HFF-Myc (cell line): ENCODE measurements around the gene CHSY1.
"Not testable (repeated sequence)": the region's sequence is repeated elsewhere in the genome, so short reads cannot be mapped to it uniquely, and the experiment has no call there.

ENCODE experiments used
- DNase-seq: peaks from one replicate; pipeline ENCODE4 v3.0.0-alpha.2; 2011; ENCODE audit warnings: low read depth; ENCODE audit errors: extremely low read depth
- H3K4me3 ChIP-seq: replicated peaks from 2 replicates; pipeline ENCODE4 v1.5.1; 2011; ENCODE audit warnings: low read depth, mild to moderate bottlenecking, control low read depth, low read length
- TF ChIP-seq, protein P1 (sequence below): IDR thresholded peaks from 2 replicates; pipeline ENCODE4 v1.5.1; 2012; ENCODE audit warnings: mild to moderate bottlenecking, low read depth, low read length, control low read depth; ENCODE audit errors: missing control alignments

The CHSY1 gene

DNA sequence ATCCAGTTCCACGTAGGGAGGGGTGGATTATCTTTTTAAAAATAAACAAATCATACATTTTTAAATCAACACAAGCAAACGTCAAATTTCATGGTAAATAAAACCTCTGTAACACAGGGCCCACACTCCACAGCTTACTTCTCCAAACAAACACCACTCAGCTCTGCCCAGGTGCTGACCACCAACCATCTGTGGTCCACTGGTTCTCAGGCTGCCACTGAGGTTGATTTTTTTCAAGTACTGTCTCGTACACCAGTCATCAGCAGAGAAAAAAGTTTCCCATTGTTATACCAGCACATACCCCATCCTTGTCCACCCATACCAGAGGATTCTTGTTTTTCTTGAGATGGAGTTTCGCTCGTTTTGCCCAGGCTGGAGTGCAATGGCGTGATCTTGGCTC lies 32.4 kb downstream of the CHSY1 start:
- H3K4me3 ChIP-seq, result no peak overlapping the region
- TF ChIP-seq, protein P1, sequence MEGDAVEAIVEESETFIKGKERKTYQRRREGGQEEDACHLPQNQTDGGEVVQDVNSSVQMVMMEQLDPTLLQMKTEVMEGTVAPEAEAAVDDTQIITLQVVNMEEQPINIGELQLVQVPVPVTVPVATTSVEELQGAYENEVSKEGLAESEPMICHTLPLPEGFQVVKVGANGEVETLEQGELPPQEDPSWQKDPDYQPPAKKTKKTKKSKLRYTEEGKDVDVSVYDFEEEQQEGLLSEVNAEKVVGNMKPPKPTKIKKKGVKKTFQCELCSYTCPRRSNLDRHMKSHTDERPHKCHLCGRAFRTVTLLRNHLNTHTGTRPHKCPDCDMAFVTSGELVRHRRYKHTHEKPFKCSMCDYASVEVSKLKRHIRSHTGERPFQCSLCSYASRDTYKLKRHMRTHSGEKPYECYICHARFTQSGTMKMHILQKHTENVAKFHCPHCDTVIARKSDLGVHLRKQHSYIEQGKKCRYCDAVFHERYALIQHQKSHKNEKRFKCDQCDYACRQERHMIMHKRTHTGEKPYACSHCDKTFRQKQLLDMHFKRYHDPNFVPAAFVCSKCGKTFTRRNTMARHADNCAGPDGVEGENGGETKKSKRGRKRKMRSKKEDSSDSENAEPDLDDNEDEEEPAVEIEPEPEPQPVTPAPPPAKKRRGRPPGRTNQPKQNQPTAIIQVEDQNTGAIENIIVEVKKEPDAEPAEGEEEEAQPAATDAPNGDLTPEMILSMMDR, result no peak
- no peak for DNase-seq

DNA sequence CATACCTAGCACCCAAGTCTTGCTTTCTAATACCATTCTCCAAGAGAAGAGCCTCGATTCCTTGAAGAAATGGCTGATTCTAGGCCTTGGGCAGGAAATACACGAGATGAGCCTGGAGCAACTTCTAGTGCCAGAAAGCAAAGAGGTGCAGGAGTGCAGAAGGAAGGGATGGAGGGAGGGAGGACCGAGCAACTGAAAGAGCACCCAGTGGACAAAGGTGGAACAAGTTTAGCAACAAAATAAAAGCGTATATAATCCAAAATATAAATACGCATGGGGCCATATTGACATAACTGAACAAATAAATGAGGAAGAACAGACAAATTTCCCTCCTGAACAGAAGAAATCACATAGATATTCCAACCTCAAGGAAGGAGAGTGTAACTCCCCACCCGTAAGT lies 34.4 kb downstream of the CHSY1 start:
- no peak for DNase-seq

DNA sequence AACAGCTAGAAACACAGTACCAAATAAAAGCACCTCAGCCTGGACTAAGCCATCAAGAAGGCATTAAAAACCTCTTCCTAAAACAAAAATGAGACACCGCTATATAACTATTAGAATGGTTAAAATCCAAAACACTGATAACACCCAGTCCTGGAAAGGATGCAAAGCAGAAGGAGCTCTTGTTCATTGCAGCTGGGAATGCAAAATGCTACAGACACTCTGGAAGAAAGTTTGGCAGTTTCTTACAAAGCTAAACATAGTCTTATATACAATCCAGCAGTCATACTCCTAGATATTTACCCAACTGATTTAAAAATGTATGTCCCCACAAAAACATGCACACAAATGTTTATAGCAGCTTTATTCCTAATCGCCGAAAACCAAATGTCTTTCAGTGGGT lies 35.7 kb downstream of the CHSY1 start:
- TF ChIP-seq, protein P1, result no peak
- no peak for DNase-seq
- no peak overlapping the region for H3K4me3 ChIP-seq

More for the DNA sequence above, 34.4 kb downstream of the CHSY1 start:
- H3K4me3 ChIP-seq, result no peak overlapping the region
- TF ChIP-seq, protein P1, result no peak

DNA sequence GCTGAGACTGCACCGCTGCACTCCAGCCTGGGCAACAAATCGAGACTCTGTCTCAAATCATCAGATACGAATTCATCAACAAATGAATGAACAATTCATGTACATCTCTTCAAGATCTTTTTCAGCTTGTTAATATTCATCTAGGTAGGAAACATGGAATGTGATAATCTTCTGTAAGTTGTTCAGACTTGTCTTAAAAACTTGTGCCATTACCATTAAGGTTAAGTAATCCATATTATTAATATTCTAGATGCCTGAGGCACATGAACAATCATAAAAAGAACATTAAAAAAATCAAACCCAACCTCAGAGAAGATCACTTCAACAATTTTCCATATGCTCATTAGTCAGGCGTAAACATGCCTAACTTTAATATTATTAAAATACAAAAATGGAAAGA lies 36.2 kb downstream of the CHSY1 start:
- no peak overlapping the region for H3K4me3 ChIP-seq
- TF ChIP-seq, protein P1, result no peak
- no peak for DNase-seq

DNA sequence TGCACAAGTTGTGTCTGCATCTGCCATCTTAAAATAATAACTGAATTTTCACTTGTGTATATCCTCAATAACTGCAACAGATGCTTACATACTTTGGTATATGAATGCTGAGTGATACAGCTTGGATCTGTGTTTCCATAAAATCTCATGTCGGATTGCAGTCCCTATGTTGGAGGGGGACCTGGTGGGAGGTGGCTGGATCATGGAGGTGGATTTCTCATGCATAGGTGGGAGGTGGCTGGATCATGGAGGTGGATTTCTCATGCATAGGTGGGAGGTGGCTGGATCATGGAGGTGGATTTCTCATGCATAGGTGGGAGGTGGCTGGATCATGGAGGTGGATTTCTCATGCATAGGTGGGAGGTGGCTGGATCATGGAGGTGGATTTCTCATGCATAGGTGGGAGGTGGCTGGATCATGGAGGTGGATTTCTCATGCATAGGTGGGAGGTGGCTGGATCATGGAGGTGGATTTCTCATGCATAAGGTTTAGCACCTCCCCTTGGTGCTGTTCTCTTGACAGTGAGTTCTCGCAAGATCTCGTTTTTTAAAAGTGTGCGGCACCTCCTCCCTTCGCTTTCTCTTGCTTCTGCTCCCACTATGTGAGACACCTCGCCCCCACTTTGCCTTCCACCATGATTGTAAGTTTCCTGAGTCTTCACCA lies 37.3 kb downstream of the CHSY1 start:
- H3K4me3 ChIP-seq, DNase-seq: not testable (repeated sequence)

DNA sequence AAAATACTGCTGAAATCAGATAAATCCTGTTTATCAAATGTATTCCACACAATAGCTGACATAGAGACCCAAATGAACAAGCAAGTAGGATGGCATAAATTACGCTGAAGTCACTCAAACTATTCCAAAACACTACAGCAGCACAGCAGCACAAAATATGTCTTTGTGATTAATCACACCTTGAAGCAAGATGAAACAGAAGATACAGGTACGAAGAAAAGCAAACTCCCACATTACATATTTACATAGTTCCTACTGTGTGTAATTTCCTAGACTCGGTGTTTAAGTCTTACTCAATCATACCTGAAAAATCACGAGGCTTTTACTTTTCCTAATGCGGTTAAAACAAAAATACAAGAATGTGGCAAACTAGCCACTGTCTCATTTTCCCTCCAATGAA lies 38.3 kb downstream of the CHSY1 start:
- TF ChIP-seq, protein P1, result no peak
- H3K4me3 ChIP-seq, result no peak overlapping the region
- DNase-seq, result no peak

DNA sequence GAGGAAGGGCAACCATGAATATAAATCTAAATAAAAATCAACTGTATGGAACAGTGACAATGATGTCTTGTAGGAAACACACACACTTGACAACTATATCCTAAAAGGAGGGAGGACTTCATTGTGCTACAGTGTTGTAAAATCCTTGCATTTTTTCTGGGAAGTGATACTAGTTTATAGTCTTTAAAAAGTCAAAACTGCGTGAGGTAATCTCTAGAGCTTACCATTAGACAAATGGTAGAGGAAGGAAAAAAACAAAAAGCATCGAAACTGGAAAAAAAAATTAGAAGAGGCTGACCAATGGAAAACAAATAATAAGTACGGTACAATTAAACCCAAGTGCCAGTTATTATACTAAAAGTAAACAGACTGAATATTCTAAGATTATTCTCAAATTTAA lies 38.7 kb downstream of the CHSY1 start:
- TF ChIP-seq, protein P1, result no peak
- DNase-seq, result no peak

More for the DNA sequence above, 38.7 kb downstream of the CHSY1 start:
- H3K4me3 ChIP-seq, result no peak overlapping the region
